Neural progenitor cell (in vitro differentiated cells): ENCODE results near the gene GPRC5D.

Experiments
- CTCF ChIP-seq: fragments of 200-600 bp; sonication (generic); IDR thresholded peaks from 2 replicates; pipeline ENCODE4 v1.5.1; 2017; ENCODE audit warnings: antibody characterized with exemption, mild to moderate bottlenecking
- EZH2 ChIP-seq: fragments of 200-600 bp; sonication (generic); IDR thresholded peaks from 2 replicates; pipeline ENCODE4 v1.6.1; 2017; ENCODE audit warnings: antibody characterized with exemption, mild to moderate bottlenecking, moderate library complexity
- EZH2phosphoT487 ChIP-seq: fragments of 200-600 bp; sonication (generic); IDR thresholded peaks from 2 replicates; pipeline ENCODE4 v1.6.1; 2017; ENCODE audit warnings: antibody characterized with exemption

- TF ChIP-seq CTCF (peak; percentile 2), EZH2 (peak; percentile 62), EZH2phosphoT487 (peak; percentile 23)
These were observed 60.7 kb downstream of the GPRC5D start, which contains the start of gene GPRC5A for GRCh38 chr12:12891080-12891880.
